HG03095 (cell line): ENCODE measurements around the gene ZCCHC14.
"Not testable (repeated sequence)": the region's sequence is repeated elsewhere in the genome, so short reads cannot be mapped to it uniquely, and the experiment has no call there.

ENCODE experiments used
- ATAC-seq: cut with Tn5 transposase; IDR thresholded peaks from one replicate; pipeline ENCODE4 v1.9.1; 2021; ENCODE audit warnings: moderate library complexity; ENCODE audit not compliant: unreplicated experiment

ZCCHC14 gene

DNA sequence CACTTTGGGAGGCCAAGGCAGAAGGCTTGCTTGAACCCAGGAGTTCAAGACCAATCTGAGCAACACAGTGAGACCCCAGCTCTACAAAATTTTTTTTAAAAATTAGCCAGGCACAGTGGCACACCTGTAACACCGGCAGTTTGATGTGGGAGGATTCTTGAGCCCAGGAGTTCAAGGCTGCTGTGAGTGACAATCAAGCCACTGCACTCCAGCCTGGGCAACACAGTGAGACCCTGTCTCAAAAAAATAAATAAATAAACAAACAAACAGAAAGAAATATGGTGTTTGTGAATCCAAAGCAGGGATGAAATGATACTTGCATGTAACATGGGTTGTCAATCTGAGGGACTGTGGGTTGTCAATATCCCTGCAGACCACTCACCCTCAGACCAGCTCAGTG lies 125.9 kb downstream of the ZCCHC14 start:
- no peak for ATAC-seq

DNA sequence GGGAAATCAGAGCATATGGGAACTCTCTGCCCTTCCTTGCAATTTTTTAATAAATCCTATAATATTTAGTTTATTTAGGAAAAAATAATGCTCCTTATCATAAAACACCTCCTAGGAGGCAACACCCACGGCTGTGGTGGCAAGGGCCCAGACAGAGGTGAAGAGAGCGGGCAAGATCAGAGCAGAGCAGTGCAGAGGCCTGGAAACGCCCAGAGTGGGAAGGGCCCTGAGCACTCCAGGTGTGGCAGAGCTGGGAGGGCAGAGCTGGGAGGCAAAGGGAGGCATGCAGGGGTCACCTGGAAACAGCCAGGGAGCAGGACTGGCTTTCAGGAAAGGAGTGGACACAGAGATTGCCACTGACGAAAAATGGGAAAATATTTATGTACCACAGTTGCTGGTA lies 126.5 kb downstream of the ZCCHC14 start:
- ATAC-seq: no peak

- no peak for ATAC-seq
Measured at GRCh38 chr16:87365021-87365713, 127.7 kb downstream of the ZCCHC14 start.

DNA sequence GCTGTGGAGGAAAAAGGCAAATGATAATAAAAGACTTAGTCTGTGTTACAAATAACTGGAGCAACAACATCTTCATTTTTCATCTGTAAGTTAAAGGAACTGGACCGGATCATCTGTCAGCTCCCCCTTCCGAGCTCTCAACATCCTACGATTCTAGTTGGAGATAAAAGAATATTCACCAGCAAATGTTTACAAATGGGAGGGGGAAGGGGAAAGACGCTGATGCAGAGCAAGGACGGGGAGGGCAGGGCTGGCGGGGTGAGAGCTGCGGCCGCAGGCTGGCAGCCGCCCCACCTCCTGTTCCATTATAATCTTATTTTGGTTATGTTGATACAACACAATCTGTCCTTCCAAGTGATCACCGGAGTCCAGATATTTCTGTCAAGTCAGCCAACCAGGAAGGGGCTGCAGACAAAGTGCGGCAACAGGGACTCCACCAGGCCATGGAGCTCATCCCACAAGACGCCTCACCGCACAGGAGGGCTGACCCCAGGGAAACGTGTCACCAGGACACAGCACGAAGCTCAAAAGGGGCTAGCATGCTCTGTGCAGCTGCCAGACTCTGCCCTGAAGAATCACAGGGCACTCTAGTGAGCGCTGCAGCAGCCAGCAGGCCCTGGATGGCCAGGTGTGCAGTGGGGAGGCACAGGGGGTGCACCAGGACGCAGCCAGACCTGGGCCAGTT lies 128.9 kb downstream of the ZCCHC14 start:
- no peak for ATAC-seq

- not testable (repeated sequence) for ATAC-seq
Measured at GRCh38 chr16:87362828-87363559, 129.8 kb downstream of the ZCCHC14 start.

- no peak for ATAC-seq
Measured at GRCh38 chr16:87361916-87362619, 130.8 kb downstream of the ZCCHC14 start.

DNA sequence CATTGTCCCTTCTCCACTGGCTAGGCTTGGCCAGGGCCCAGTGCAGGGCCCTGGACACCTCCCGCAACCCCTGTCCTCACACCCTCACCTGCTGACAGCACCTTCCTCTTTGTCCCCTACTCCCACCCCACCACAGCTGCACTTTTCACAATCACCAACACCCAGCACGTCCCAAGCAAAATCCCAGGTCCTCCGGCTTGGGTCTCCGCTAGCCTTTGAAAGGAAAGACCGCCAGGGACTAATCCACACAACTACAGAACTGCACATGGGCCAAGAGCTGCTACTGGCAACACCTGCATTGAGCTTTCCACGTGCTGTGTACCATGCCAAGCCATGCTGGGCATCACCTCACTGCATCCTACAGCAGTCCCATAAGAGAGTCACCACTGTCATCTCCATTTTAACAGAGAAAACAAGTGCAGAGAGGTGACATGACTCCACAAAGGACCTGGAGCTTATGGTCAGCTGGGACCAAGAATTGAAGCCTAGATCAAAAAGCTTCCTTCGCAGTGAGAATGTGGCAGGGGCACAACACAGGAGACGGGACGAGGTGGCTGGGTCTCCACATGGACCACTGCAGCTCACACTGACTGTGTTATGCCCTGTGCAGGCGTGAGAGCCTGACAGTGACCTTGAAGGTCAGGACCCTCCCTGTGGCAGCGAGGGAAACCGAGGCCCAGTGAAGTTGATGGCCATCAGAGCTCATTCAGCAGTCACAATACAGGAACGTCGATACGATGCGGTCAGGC lies 131.8 kb downstream of the ZCCHC14 start:
- ATAC-seq: no peak

DNA sequence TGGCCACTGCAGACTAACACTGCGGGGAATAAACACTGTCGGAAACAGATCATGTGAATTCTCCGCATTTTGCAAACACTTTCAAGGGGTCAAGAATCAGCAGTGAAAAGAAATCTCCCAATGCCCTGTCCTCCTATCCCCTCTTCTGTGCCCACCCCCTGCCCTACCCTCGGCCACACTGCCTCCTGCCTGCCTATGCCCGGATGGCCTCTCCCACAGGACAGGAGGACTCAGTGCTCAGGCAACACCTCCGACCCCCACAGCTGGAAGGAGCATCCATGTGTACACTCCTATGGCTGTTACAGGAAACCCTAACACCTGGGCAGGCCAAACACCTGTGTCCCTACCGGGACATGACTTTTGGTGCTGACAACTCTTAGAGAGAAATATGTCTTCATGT lies 133.7 kb downstream of the ZCCHC14 start:
- no peak for ATAC-seq

GRCh38 chr16:87358696-87359095 lies 134.1 kb downstream of the ZCCHC14 start:
- no peak for ATAC-seq

DNA sequence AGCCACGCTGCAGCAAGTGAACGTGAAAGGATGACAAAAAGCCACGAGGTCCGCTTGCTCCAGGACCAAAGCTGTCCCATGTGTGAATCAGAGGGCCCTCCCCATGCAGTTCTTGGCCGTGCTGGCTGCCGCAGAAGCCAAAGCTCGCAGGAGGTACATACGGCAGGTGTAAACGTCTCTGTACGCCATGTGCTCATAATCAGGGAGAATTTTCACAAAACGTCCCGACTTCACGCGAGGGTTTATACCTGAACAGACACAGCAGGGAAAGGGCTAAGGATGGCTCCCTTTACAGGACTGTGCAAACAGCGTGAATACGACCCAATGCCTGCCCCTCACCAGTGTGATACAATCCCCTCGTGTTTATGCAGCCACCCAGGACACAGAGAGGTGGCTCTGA lies 134.6 kb downstream of the ZCCHC14 start:
- no peak for ATAC-seq

GRCh38 chr16:87356491-87356853 lies 136.4 kb downstream of the ZCCHC14 start:
- no peak for ATAC-seq
